Calu3 (cell line): Measurements from ENCODE around the gene TENM4. TPM values are rescaled to one million over a fixed set of nuclear protein-coding genes. Genes with fewer than 3 reads are reported as not detected.

Source experiments
- BruUV-seq: library from RNA; stranded (reverse); fragments of 400-500 nt; replicated peaks from 2 replicates; lab custom pipeline; 2021; lab: Mats Ljungman, UMichigan
- CTCF ChIA-PET: fragments of 300-600 bp; sonication (Branson Sonifier 250); formaldehyde crosslinking; loops from one replicate; lab custom pipeline; 2022; ENCODE audit warnings: antibody characterized with exemption; lab: Charles Lee
- DNase-seq: peaks from one replicate; pipeline ENCODE4 v3.0.0; 2022
- H3K27ac Mint-ChIP-seq: one replicate; pipeline ENCODE4 v1.8.0; 2022; ENCODE audit warnings: mixed read lengths; ENCODE audit not compliant: unreplicated experiment
- H3K27me3 Mint-ChIP-seq: one replicate; pipeline ENCODE4 v1.8.0; 2022; ENCODE audit warnings: mixed read lengths; ENCODE audit not compliant: unreplicated experiment
- H3K36me3 Mint-ChIP-seq: one replicate; pipeline ENCODE4 v1.8.0; 2022; ENCODE audit warnings: mild to moderate bottlenecking, moderate library complexity, mixed read lengths; ENCODE audit not compliant: insufficient read depth, unreplicated experiment
- H3K4me1 Mint-ChIP-seq: one replicate; pipeline ENCODE4 v1.8.0; 2022; ENCODE audit warnings: mild to moderate bottlenecking, low read depth, mixed read lengths; ENCODE audit not compliant: unreplicated experiment
- H3K4me3 Mint-ChIP-seq: one replicate; pipeline ENCODE4 v1.8.0; 2022; ENCODE audit warnings: mild to moderate bottlenecking, low read depth, moderate library complexity, mixed read lengths; ENCODE audit not compliant: unreplicated experiment
- H3K9me3 Mint-ChIP-seq: one replicate; pipeline ENCODE4 v1.8.0; 2022; ENCODE audit warnings: low read depth, mixed read lengths; ENCODE audit not compliant: unreplicated experiment
- intact Hi-C: fragments of 100-400 bp; cut with micrococcal nuclease; formaldehyde crosslinking; loops from one replicate; pipeline ENCODE4 v1.10.0; 2022; ENCODE audit not compliant: unreplicated experiment
- total RNA-seq: library from RNA; stranded (reverse); gene quantifications from 2 replicates; pipeline ENCODE4 v1.2.3, GENCODE V29; 2022
- TF ChIP-seq, protein P1 (sequence below): fragments of 200-600 bp; IDR thresholded peaks from one replicate; pipeline ENCODE4 v1.8.0; 2022; ENCODE audit warnings: antibody characterized with exemption; ENCODE audit not compliant: unreplicated experiment

Gene TENM4
- total RNA-seq, 1 experiment from 2014 or later, result not detected

DNA sequence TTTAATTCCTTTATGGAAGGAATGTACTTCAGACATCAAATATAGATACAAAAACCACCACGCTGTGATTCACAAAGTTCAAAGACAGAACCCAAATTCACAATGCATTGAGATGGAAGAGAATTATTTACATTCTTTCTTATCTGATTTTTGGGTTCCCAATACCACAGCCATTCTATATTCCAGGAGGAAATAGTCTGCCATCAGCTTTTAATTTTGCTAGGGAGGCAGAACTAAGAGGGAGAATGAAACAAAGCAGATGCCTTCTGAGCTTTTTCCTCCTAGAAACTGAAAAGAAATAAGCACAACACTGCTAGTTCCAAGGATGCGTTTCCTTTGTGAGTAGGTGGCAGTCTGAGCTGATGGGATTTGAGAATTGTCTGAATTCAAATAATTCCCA lies 583.1 kb downstream of the TENM4 start:
- intact Hi-C loops, result no loop called here
- BruUV-seq, result no TSS peak
- no peak for DNase-seq
- Mint-ChIP-seq H3K36me3 (no peaks in the 10 kb centered on the region), H3K27ac (no peak overlapping the region), H3K4me1 (no peaks in the 10 kb centered on the region), H3K4me3 (no peak overlapping the region), H3K9me3 (no peaks in the 10 kb centered on the region), H3K27me3 (peaks cover 83% of the 10 kb centered on the region)
- TF ChIP-seq, protein P1, sequence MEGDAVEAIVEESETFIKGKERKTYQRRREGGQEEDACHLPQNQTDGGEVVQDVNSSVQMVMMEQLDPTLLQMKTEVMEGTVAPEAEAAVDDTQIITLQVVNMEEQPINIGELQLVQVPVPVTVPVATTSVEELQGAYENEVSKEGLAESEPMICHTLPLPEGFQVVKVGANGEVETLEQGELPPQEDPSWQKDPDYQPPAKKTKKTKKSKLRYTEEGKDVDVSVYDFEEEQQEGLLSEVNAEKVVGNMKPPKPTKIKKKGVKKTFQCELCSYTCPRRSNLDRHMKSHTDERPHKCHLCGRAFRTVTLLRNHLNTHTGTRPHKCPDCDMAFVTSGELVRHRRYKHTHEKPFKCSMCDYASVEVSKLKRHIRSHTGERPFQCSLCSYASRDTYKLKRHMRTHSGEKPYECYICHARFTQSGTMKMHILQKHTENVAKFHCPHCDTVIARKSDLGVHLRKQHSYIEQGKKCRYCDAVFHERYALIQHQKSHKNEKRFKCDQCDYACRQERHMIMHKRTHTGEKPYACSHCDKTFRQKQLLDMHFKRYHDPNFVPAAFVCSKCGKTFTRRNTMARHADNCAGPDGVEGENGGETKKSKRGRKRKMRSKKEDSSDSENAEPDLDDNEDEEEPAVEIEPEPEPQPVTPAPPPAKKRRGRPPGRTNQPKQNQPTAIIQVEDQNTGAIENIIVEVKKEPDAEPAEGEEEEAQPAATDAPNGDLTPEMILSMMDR, result no peak
- CTCF ChIA-PET, result no interaction called here

- BruUV-seq, result no TSS peak
- Mint-ChIP-seq H3K4me1 (no peaks in the 10 kb centered on the region), H3K9me3 (no peaks in the 10 kb centered on the region), H3K27ac (no peak overlapping the region), H3K4me3 (no peak overlapping the region), H3K36me3 (no peaks in the 10 kb centered on the region), H3K27me3 (peaks cover 82% of the 10 kb centered on the region)
- intact Hi-C loops, result no loop called here
- DNase-seq, result no peak
- CTCF ChIA-PET, result interaction anchor here (0.7 kb wide), 1 partner anchor 11 kb away, joined by 6 read pairs; no protein-coding TSS in a partner anchor
- TF ChIP-seq, protein P1, result no peak
These were observed 584.6 kb downstream of the TENM4 start for GRCh38 chr11:78856211-78856610.

- CTCF ChIA-PET, result interaction anchor here (0.6 kb wide), 1 partner anchor 11 kb away, joined by 5 read pairs; no protein-coding TSS in a partner anchor
- DNase-seq, result no peak
- intact Hi-C loops, result no loop called here
- Mint-ChIP-seq H3K27me3 (peaks cover 82% of the 10 kb centered on the region), H3K27ac (no peak overlapping the region), H3K9me3 (no peaks in the 10 kb centered on the region), H3K36me3 (no peaks in the 10 kb centered on the region), H3K4me3 (no peak overlapping the region), H3K4me1 (no peaks in the 10 kb centered on the region)
- TF ChIP-seq, protein P1, result no peak
- BruUV-seq, result no TSS peak
These were observed 585.7 kb downstream of the TENM4 start for GRCh38 chr11:78855116-78855515.

GRCh38 chr11:78853521-78853920 lies 587.3 kb downstream of the TENM4 start:
- Mint-ChIP-seq H3K9me3 (no peaks in the 10 kb centered on the region), H3K27ac (no peak overlapping the region), H3K36me3 (no peaks in the 10 kb centered on the region), H3K4me3 (no peak overlapping the region), H3K27me3 (peaks cover 87% of the 10 kb centered on the region), H3K4me1 (no peaks in the 10 kb centered on the region)
- intact Hi-C loops, result no loop called here
- BruUV-seq, result no TSS peak
- TF ChIP-seq, protein P1, result no peak
- no peak for DNase-seq
- CTCF ChIA-PET, result no interaction called here
